Placental pericyte (primary cell): Measurements from ENCODE around the gene RAB11A. TPM values are rescaled to one million over a fixed set of nuclear protein-coding genes. Genes with fewer than 3 reads are reported as not detected.

Experiments
- small RNA-seq: library from RNA; depleted of rRNA; stranded (forward); fragments of <200 nt; gene quantifications from one replicate; pipeline ENCODE3, GENCODE V24; 2012; ENCODE audit warnings: low replicate concordance
- total RNA-seq: library from RNA; depleted of rRNA; stranded (reverse); fragments of >200 nt; gene quantifications from 2 replicates; pipeline ENCODE4 v1.2.3, GENCODE V29; 2012

The RAB11A gene
- total RNA-seq, result 183 and 230 TPM in 2 replicates

DNA sequence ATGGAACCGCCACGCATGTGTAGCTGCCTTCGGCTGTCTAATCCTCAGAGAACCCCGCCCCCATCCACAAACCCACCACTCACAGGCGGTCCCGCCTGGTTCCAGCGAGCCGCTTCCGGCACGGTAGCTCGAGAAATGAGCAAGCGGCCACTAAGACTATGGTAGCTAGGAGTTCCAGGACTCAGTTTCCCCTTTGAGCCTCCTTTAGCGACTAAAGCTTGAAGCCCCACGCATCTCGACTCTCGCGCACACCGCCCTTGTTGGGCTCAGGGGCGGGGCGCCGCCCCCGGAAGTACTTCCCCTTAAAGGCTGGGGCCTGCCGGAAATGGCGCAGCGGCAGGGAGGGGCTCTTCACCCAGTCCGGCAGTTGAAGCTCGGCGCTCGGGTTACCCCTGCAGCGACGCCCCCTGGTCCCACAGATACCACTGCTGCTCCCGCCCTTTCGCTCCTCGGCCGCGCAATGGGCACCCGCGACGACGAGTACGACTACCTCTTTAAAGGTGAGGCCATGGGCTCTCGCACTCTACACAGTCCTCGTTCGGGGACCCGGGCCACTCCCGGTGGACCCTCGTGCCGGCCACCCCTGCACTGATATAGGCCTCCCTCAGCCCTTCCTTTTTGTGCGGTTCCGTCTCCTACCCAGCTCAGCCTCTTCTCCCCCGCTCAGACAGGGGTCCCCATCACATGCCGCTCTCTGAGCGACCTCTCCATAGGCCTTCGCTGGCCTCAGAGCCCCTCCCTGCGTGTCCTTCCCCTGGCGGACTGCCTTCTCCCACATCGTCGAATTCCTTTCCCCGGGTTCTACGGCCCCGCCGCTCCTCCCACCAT lies at the start of gene RAB11A:
Gene RAB11A (plus strand): TSS at position 366 of the 828 bp plus-strand sequence. CDS start 95 bp downstream, at position 461.

Small RNA genes within 50 kb of the gene (small RNA-seq; reads per million reads assigned to genes)
- gene RF00026, result not detected

Other genes starting within 250 kb of the RAB11A start
- gene SLC24A1, start 247.6 kb upstream of the RAB11A start, total RNA-seq, result 7.2 and 8.8 TPM in 2 replicates
- gene DENND4A, start 77.2 kb upstream of the RAB11A start, total RNA-seq, result 14.7 and 22.5 TPM in 2 replicates